ENCODE data around the gene DLEC1. TPM values are rescaled to one million over a fixed set of nuclear protein-coding genes. Genes with fewer than 3 reads are reported as not detected.

Gene DLEC1
- total and polyA plus RNA-seq, 2 of the 4 experiments (the other 2 are of a cell fraction), result 0.03 TPM; not detected in 1

- H4K8ac ChIP-seq (ENCODE audit: low read depth in 2 of 2, low read length in 2 of 2), result no peak overlapping the region
- no peak overlapping the region for H3K4me2 ChIP-seq (ENCODE audit: low read depth, low read length)
- H3K4ac ChIP-seq (ENCODE audit: low read depth, low read length), result no peak overlapping the region
- peak; percentile 55 for DNase-seq
- no peak overlapping the region for H3K27ac ChIP-seq (ENCODE audit: insufficient read depth, low read length)
- no peak overlapping the region for H3K23ac ChIP-seq (ENCODE audit: low read depth, low read length)
- in situ Hi-C loops (cut with MboI; ENCODE audit: low sequenced_read_pairs) (no loop called here), dilution Hi-C loops (cut with HindIII; ENCODE audit: low sequenced_read_pairs, unreplicated experiment) (no loop called here), intact Hi-C loops (cut with micrococcal nuclease) (loop anchor here (1.0 to 2.0 kb wide), 3 partner anchors 180 to 362 kb away; partner anchors contain the start of gene XYLB)
- no peak overlapping the region for H4K5ac ChIP-seq (ENCODE audit: low read depth, low read length)
- H2BK120ac ChIP-seq (ENCODE audit: low read depth, low read length), result no peak overlapping the region
- H3K9me3 ChIP-seq (ENCODE audit: control insufficient read depth, insufficient read depth, low read length), result no peaks in the 10 kb centered on the region
- H3K36me3 ChIP-seq (ENCODE audit: control insufficient read depth, insufficient read depth, low read length), result peaks cover 16% of the 10 kb centered on the region
- H3K18ac ChIP-seq (ENCODE audit: low read depth, low read length), result no peak overlapping the region
- 0 out of 2 replicates have a peak, but pooled peaks cover 3% of the 10 kb centered on the region for H3K9me1 ChIP-seq (ENCODE audit: insufficient read depth, low read length)
- H2BK5ac ChIP-seq (ENCODE audit: low read depth, low read length, poor library complexity, severe bottlenecking), result no peak overlapping the region
- BruUV-seq (replicated peaks), result no TSS peak
- H3K14ac ChIP-seq (replicated peaks; ENCODE audit: low read depth, low read length), result no peak overlapping the region
- no peak overlapping the region for H3K56ac ChIP-seq (ENCODE audit: extremely low read depth, insufficient read depth, low read length)
- no peaks in the 10 kb centered on the region for H4K20me1 ChIP-seq (ENCODE audit: insufficient read depth, low read length)
- peak overlapping the region; percentile 61 for H2AFZ ChIP-seq (replicated peaks; ENCODE audit: low read length, poor library complexity)
- no peaks in the 10 kb centered on the region for H3K79me1 ChIP-seq (ENCODE audit: low read depth in 1 of 2, low read length in 2 of 2)
- H4K91ac ChIP-seq (ENCODE audit: insufficient read depth, low read depth, low read length), result no peak overlapping the region
- CTCF ChIA-PET, result interaction anchor here (0.9 to 1.2 kb wide), 5 partner anchors 19 to 228 kb away, joined by 3 to 6 read pairs (median 4); partner anchors contain the start of genes ACAA1 and XYLB
- no peak overlapping the region for H2AK5ac ChIP-seq (ENCODE audit: low read depth, low read length)
- H3K4me3 ChIP-seq (ENCODE audit: insufficient read depth, low read depth, low read length), result no peak overlapping the region
- 43% methylated on average over 3 of the region's 11 CpGs; no CpG with 5 or more reads in 1 of the 2 experiments for WGBS, 2 experiments (ENCODE audit: extremely low coverage in 2 of 2, insufficient read length in 1 of 2)
- no peaks in the 10 kb centered on the region for H3K4me1 ChIP-seq (ENCODE audit: control insufficient read depth, insufficient read depth, low read length)
- POLR2A ChIA-PET (ENCODE audit: unreplicated experiment), result no interaction called here
- peak overlapping the region; percentile 33 for H2AK9ac ChIP-seq (replicated peaks; ENCODE audit: low read depth, low read length, poor library complexity)
- ATAC-seq (ENCODE audit: low read depth), result peak; percentile 81
- H2BK20ac ChIP-seq (ENCODE audit: low read depth, low read length), result no peak overlapping the region
- no peak overlapping the region for H3K9ac ChIP-seq (ENCODE audit: low read depth, low read length)
- peaks cover 8% of the 10 kb centered on the region for H3K27me3 ChIP-seq (ENCODE audit: control insufficient read depth, insufficient read depth, low read length)
- H2BK15ac ChIP-seq (ENCODE audit: low read depth, low read length), result no peak overlapping the region
- TF ChIP-seq MXI1 (IDR thresholded peaks at IDR 0.05; ENCODE audit: borderline replicate concordance, low read depth, low read length) (0 out of 2 replicates have a peak, but pooled peaks have one; percentile 30), RAD21 (IDR thresholded peaks at IDR 0.05; ENCODE audit: low read length) (peak; percentile 84), FOS (IDR thresholded peaks at IDR 0.05; ENCODE audit: low read depth, low read length) (no peak), CEBPB (IDR thresholded peaks at IDR 0.05; ENCODE audit: low read depth, low read length) (no peak), RCOR1 (IDR thresholded peaks at IDR 0.05; ENCODE audit: insufficient replicate concordance, low read length) (no peak), POLR2A (IDR thresholded peaks at IDR 0.05; ENCODE audit: low read depth, low read length) (no peak), ELK1 (IDR thresholded peaks at IDR 0.05; ENCODE audit: borderline replicate concordance, low read depth, low read length) (no peak), SMC3 (IDR thresholded peaks at IDR 0.05; ENCODE audit: low read depth, low read length) (peak; percentile 77), MAZ (IDR thresholded peaks at IDR 0.05; ENCODE audit: borderline replicate concordance, low read depth, low read length) (no peak), BHLHE40 (IDR thresholded peaks at IDR 0.05; ENCODE audit: low read depth, low read length) (peak; percentile 73), NFE2L2 (IDR thresholded peaks at IDR 0.05; ENCODE audit: low read depth, low read length) (no peak), RFX5 (IDR thresholded peaks at IDR 0.05; ENCODE audit: low read depth, low read length) (no peak), MAFK (IDR thresholded peaks at IDR 0.05; ENCODE audit: low read depth, low read length) (no peak)
- TF ChIP-seq, protein P1, sequence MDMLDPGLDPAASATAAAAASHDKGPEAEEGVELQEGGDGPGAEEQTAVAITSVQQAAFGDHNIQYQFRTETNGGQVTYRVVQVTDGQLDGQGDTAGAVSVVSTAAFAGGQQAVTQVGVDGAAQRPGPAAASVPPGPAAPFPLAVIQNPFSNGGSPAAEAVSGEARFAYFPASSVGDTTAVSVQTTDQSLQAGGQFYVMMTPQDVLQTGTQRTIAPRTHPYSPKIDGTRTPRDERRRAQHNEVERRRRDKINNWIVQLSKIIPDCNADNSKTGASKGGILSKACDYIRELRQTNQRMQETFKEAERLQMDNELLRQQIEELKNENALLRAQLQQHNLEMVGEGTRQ (IDR thresholded peaks at IDR 0.05; ENCODE audit: low read depth, low read length), result peak; percentile 35; the same call in 1 of the 2 replicates
- TF ChIP-seq, protein P2, sequence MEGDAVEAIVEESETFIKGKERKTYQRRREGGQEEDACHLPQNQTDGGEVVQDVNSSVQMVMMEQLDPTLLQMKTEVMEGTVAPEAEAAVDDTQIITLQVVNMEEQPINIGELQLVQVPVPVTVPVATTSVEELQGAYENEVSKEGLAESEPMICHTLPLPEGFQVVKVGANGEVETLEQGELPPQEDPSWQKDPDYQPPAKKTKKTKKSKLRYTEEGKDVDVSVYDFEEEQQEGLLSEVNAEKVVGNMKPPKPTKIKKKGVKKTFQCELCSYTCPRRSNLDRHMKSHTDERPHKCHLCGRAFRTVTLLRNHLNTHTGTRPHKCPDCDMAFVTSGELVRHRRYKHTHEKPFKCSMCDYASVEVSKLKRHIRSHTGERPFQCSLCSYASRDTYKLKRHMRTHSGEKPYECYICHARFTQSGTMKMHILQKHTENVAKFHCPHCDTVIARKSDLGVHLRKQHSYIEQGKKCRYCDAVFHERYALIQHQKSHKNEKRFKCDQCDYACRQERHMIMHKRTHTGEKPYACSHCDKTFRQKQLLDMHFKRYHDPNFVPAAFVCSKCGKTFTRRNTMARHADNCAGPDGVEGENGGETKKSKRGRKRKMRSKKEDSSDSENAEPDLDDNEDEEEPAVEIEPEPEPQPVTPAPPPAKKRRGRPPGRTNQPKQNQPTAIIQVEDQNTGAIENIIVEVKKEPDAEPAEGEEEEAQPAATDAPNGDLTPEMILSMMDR (conservative IDR thresholded peaks at IDR 0.05; ENCODE audit: low read depth, low read length), result peak; percentile 69
Measured at GRCh38 chr3:38117748-38118420, 78.9 kb downstream of the DLEC1 start.
